Measurements from ENCODE around the gene VCPKMT. TPM values are rescaled to one million over a fixed set of nuclear protein-coding genes. Genes with fewer than 3 reads are reported as not detected.

Gene VCPKMT
- total RNA-seq, 1 experiment from 2014 or later, result 8.2 TPM

- ChIA-PET POLR2A (ENCODE audit: unreplicated experiment) (no interaction called here), CTCF (no interaction called here)
- Histone ChIP-seq H3K4me1 (ENCODE audit: insufficient read depth, low read length) (no peaks in the 10 kb centered on the region), H2AFZ (ENCODE audit: low read length) (no peak overlapping the region), H3K79me2 (ENCODE audit: low read length) (no peaks in the 10 kb centered on the region), H3K4me3 (ENCODE audit: low read length) (no peak overlapping the region), H3F3A (ENCODE audit: low read length, unreplicated experiment) (no peaks in the 10 kb centered on the region), H3K27me3 (ENCODE audit: low read length) (no peaks in the 10 kb centered on the region), H3K27ac (ENCODE audit: low read length) (no peak overlapping the region), H4K20me1 (ENCODE audit: low read length) (no peaks in the 10 kb centered on the region), H3K36me3 (ENCODE audit: low read depth, low read length) (no peaks in the 10 kb centered on the region), H3K9ac (ENCODE audit: low read length) (no peak overlapping the region), H3K9me2 (replicated peaks; ENCODE audit: low read length) (no peaks in the 10 kb centered on the region), H3K9me3 (ENCODE audit: low read length) (no peaks in the 10 kb centered on the region), H3K4me2 (ENCODE audit: low read length) (no peak overlapping the region)
- BruUV-seq (replicated peaks), result no TSS peak
- intact Hi-C loops (cut with micrococcal nuclease), result no loop called here
- DNase-seq, result no peak
- no peak for ATAC-seq
- TF ChIP-seq EZH2 (IDR thresholded peaks at IDR 0.05; ENCODE audit: low read length, unreplicated experiment), result no peak
- TF ChIP-seq EZH2phosphoT487 (IDR thresholded peaks at IDR 0.05; ENCODE audit: borderline replicate concordance, low read length), result no peak
- no peak for TF ChIP-seq CTCF (conservative IDR thresholded peaks at IDR 0.05; ENCODE audit: low read depth, low read length)
Observed at GRCh38 chr14:50148799-50149198, 32.4 kb upstream of the VCPKMT start.

- no peak for TF ChIP-seq EZH2 (IDR thresholded peaks at IDR 0.05; ENCODE audit: low read length, unreplicated experiment)
- TF ChIP-seq CTCF (conservative IDR thresholded peaks at IDR 0.05; ENCODE audit: low read depth, low read length), result no peak
- TF ChIP-seq EZH2phosphoT487 (IDR thresholded peaks at IDR 0.05; ENCODE audit: borderline replicate concordance, low read length), result no peak
- H4K20me1 ChIP-seq (ENCODE audit: low read length), result no peaks in the 10 kb centered on the region
- no peaks in the 10 kb centered on the region for H3K36me3 ChIP-seq (ENCODE audit: low read depth, low read length)
- H3F3A ChIP-seq (ENCODE audit: low read length, unreplicated experiment), result no peaks in the 10 kb centered on the region
- H3K79me2 ChIP-seq (ENCODE audit: low read length), result no peaks in the 10 kb centered on the region
- ATAC-seq (no peak), DNase-seq (no peak)
- no peak overlapping the region for H3K4me3 ChIP-seq (ENCODE audit: low read length)
- H3K9ac ChIP-seq (ENCODE audit: low read length), result 0 out of 2 replicates have a peak overlapping the region, but pooled peaks have one; percentile 0
- intact Hi-C loops (cut with micrococcal nuclease), result no loop called here
- no peaks in the 10 kb centered on the region for H3K9me2 ChIP-seq (replicated peaks; ENCODE audit: low read length)
- no peak overlapping the region for H2AFZ ChIP-seq (ENCODE audit: low read length)
- ChIA-PET CTCF (no interaction called here), POLR2A (ENCODE audit: unreplicated experiment) (no interaction called here)
- no peaks in the 10 kb centered on the region for H3K4me1 ChIP-seq (ENCODE audit: insufficient read depth, low read length)
- BruUV-seq (replicated peaks), result no TSS peak
- H3K27me3 ChIP-seq (ENCODE audit: low read length), result no peaks in the 10 kb centered on the region
- H3K4me2 ChIP-seq (ENCODE audit: low read length), result no peak overlapping the region
- H3K27ac ChIP-seq (ENCODE audit: low read length), result no peak overlapping the region
- no peaks in the 10 kb centered on the region for H3K9me3 ChIP-seq (ENCODE audit: low read length)
Observed at GRCh38 chr14:50139192-50139591, 22.8 kb upstream of the VCPKMT start.

- ATAC-seq, result no peak
Observed at GRCh38 chr14:50127802-50128201, 11.4 kb upstream of the VCPKMT start.

More at GRCh38 chr14:50127802-50128201, 11.4 kb upstream of the VCPKMT start:
- Histone ChIP-seq H3K27me3 (ENCODE audit: low read length) (no peaks in the 10 kb centered on the region), H3K4me3 (ENCODE audit: low read length) (no peak overlapping the region), H3F3A (ENCODE audit: low read length, unreplicated experiment) (no peaks in the 10 kb centered on the region), H2AFZ (ENCODE audit: low read length) (no peak overlapping the region), H4K20me1 (ENCODE audit: low read length) (no peaks in the 10 kb centered on the region), H3K4me1 (ENCODE audit: insufficient read depth, low read length) (no peaks in the 10 kb centered on the region), H3K9me3 (ENCODE audit: low read length) (no peaks in the 10 kb centered on the region), H3K9me2 (replicated peaks; ENCODE audit: low read length) (no peaks in the 10 kb centered on the region), H3K9ac (ENCODE audit: low read length) (no peak overlapping the region), H3K79me2 (ENCODE audit: low read length) (no peaks in the 10 kb centered on the region), H3K27ac (ENCODE audit: low read length) (no peak overlapping the region), H3K36me3 (ENCODE audit: low read depth, low read length) (no peaks in the 10 kb centered on the region), H3K4me2 (ENCODE audit: low read length) (no peak overlapping the region)
- DNase-seq, result no peak
- TF ChIP-seq EZH2 (IDR thresholded peaks at IDR 0.05; ENCODE audit: low read length, unreplicated experiment) (no peak), EZH2phosphoT487 (IDR thresholded peaks at IDR 0.05; ENCODE audit: borderline replicate concordance, low read length) (no peak), CTCF (conservative IDR thresholded peaks at IDR 0.05; ENCODE audit: low read depth, low read length) (no peak)
- no TSS peak for BruUV-seq (replicated peaks)
- intact Hi-C loops (cut with micrococcal nuclease), result no loop called here
- CTCF ChIA-PET, result no interaction called here
- POLR2A ChIA-PET (ENCODE audit: unreplicated experiment), result no interaction called here

Measured in PC-3 (cell line).